ENCODE measurements around the gene CCNG1. TPM values are rescaled to one million over a fixed set of nuclear protein-coding genes. Genes with fewer than 3 reads are reported as not detected.

Gene CCNG1
- polyA plus RNA-seq, 1 experiment: 74.2 TPM

DNA sequence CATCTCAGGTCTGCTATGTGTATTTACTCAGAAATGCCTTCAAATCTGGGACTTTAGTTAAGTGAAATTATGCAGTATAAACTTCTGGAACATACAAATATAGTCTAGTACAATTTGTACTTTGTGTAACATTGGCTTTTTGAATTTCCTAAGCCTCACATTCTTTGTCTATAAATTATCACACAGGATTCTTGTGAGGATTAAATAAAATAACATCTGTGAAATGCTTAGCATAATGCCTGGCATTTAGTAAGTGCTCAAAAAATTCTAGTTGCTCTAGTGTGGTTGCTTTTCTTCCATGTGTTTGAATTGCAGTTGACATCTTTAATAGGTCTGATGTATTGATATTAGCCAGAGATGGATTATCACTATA is 25.7 kb downstream of the CCNG1 start:
- no peak for DNase-seq (ENCODE audit: low read depth)
- TF ChIP-seq, protein P1, sequence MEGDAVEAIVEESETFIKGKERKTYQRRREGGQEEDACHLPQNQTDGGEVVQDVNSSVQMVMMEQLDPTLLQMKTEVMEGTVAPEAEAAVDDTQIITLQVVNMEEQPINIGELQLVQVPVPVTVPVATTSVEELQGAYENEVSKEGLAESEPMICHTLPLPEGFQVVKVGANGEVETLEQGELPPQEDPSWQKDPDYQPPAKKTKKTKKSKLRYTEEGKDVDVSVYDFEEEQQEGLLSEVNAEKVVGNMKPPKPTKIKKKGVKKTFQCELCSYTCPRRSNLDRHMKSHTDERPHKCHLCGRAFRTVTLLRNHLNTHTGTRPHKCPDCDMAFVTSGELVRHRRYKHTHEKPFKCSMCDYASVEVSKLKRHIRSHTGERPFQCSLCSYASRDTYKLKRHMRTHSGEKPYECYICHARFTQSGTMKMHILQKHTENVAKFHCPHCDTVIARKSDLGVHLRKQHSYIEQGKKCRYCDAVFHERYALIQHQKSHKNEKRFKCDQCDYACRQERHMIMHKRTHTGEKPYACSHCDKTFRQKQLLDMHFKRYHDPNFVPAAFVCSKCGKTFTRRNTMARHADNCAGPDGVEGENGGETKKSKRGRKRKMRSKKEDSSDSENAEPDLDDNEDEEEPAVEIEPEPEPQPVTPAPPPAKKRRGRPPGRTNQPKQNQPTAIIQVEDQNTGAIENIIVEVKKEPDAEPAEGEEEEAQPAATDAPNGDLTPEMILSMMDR (IDR thresholded peaks at IDR 0.05; ENCODE audit: insufficient read depth, low read depth, low read length): no peak
- CTCF ChIA-PET: interaction anchor here (0.6 kb wide), 1 partner anchor 8 kb away, joined by 3 read pairs; no protein-coding TSS in a partner anchor
- POLR2A ChIA-PET: no interaction called here
- H3K27me3 ChIP-seq (ENCODE audit: control insufficient read depth, insufficient read depth, low read length): no peaks in the 10 kb centered on the region
- H3K36me3 ChIP-seq (ENCODE audit: control insufficient read depth, insufficient read depth, low read length): no peaks in the 10 kb centered on the region
- no peak overlapping the region for H3K4me3 ChIP-seq (ENCODE audit: low read depth, low read length)

DNA sequence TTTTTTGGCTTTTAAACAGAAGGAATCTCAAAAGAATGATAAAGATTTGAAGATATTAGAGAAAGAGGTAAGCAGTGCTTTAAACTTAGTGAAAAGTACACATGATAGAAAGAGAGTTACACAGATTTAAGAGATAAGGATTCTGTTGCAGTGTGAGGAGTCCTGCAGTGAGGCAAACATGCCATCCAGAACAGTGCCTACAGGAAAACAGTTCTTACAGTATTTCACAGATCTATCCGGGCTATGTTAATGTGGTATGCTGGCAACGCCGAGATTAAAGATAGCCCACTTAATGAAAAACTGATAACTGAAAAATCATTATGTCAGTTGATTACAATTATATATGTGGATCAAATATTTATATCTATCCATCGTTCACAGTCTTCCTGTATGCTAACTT is 30.3 kb downstream of the CCNG1 start:
- ChIA-PET POLR2A (no interaction called here), CTCF (no interaction called here)
- no peak for DNase-seq (ENCODE audit: low read depth)
- Histone ChIP-seq H3K4me3 (ENCODE audit: low read depth, low read length) (no peak overlapping the region), H3K36me3 (ENCODE audit: control insufficient read depth, insufficient read depth, low read length) (no peaks in the 10 kb centered on the region), H3K27me3 (ENCODE audit: control insufficient read depth, insufficient read depth, low read length) (no peaks in the 10 kb centered on the region)
- TF ChIP-seq, protein P1 (IDR thresholded peaks at IDR 0.05; ENCODE audit: insufficient read depth, low read depth, low read length): no peak

DNA sequence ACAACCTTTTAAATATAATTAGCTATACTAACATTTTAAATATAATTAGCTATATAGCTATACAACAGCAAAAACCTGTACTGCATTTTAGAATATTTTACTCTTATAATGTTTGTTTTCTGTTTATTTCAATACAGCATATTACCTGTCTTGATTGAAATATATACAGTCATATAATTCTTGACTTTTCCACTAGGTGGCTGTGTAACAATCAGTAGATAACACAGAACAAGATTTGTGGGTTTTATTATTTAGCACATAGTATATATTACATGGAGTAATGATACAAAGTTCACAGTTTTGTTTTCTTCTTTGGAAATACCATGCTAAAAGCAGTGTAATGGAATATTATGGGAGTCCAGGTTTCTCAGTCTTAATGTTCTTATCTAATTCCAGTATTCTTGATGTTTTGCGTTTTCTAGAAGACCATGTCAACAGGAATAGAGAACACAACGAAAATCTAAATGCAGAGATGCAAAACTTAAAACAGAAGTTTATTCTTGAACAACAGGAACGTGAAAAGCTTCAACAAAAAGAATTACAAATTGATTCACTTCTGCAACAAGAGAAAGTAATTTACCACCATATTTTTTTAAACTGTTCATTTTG is 36.3 kb downstream of the CCNG1 start:
- ChIA-PET POLR2A (no interaction called here), CTCF (interaction anchor here (0.8 to 2.1 kb wide), 10 partner anchors 9 to 35 kb away, joined by 3 to 12 read pairs (median 6); partner anchors contain the start of genes HMMR, MAT2B and NUDCD2)
- Histone ChIP-seq H3K36me3 (ENCODE audit: control insufficient read depth, insufficient read depth, low read length) (no peaks in the 10 kb centered on the region), H3K4me3 (ENCODE audit: low read depth, low read length) (no peak overlapping the region), H3K27me3 (ENCODE audit: control insufficient read depth, insufficient read depth, low read length) (no peaks in the 10 kb centered on the region)
- TF ChIP-seq, protein P1 (IDR thresholded peaks at IDR 0.05; ENCODE audit: insufficient read depth, low read depth, low read length): peak; percentile 42; the same call in 1 of the 2 replicates
- DNase-seq (ENCODE audit: low read depth): no peak

DNA sequence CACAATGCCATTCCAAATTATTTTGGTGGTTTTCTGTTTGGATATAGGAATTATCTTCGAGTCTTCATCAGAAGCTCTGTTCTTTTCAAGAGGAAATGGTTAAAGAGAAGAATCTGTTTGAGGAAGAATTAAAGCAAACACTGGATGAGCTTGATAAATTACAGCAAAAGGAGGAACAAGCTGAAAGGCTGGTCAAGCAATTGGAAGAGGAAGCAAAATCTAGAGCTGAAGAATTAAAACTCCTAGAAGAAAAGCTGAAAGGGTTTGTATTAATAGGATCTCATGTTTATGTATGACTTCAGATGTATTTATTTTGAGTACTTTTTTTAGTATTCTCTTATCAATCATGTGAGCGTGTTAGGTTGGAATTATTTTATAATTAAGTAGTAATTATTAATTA is 38.0 kb downstream of the CCNG1 start:
- POLR2A ChIA-PET: no interaction called here
- Histone ChIP-seq H3K4me3 (ENCODE audit: low read depth, low read length) (no peak overlapping the region), H3K27me3 (ENCODE audit: control insufficient read depth, insufficient read depth, low read length) (no peaks in the 10 kb centered on the region), H3K36me3 (ENCODE audit: control insufficient read depth, insufficient read depth, low read length) (no peaks in the 10 kb centered on the region)
- TF ChIP-seq, protein P1 (IDR thresholded peaks at IDR 0.05; ENCODE audit: insufficient read depth, low read depth, low read length): no peak
- DNase-seq (ENCODE audit: low read depth): no peak
- CTCF ChIA-PET: interaction anchor here (0.7 to 1.4 kb wide), 3 partner anchors 9 to 30 kb away, joined by 3 read pairs; partner anchors contain the start of gene MAT2B

DNA sequence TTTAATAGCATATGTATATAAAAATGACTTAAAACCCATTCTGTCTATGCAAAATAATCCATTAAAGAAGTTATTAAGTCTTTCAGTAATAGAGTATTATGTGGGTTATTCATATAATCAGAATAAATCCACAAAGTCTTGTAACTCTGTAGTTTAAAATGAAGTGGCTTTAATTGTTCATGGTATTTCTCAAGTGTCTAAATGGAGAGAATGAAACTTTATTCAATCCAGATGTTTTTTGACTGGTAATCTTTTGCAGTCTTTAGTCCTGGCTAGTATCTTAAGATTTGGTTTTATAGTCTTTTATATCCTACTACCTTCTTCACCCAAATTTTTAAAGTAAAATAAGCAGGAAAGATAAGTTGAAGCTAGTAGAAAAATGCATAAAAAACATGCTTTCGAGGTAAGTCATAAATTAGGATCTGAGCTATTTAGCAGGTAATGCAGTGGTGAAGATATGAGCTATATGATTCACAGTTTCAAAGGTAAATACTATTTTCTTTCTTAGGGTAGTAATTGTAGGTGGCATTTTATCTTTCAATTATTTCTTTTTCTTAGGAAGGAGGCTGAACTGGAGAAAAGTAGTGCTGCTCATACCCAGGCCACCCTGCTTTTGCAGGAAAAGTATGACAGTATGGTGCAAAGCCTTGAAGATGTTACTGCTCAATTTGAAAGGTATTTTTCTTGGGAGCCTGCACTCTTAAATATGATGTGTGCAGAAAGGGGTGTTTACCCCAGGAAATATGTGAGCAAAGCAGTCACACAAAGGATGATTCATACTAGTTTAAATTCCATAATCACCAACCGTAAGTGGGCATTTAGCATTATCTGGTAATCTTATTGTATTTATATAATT is 41.0 kb downstream of the CCNG1 start:
- Histone ChIP-seq H3K36me3 (ENCODE audit: control insufficient read depth, insufficient read depth, low read length) (no peaks in the 10 kb centered on the region), H3K27me3 (ENCODE audit: control insufficient read depth, insufficient read depth, low read length) (no peaks in the 10 kb centered on the region), H3K4me3 (ENCODE audit: low read depth, low read length) (no peak overlapping the region)
- TF ChIP-seq, protein P1 (IDR thresholded peaks at IDR 0.05; ENCODE audit: insufficient read depth, low read depth, low read length): no peak
- DNase-seq (ENCODE audit: low read depth): no peak
- ChIA-PET POLR2A (no interaction called here), CTCF (interaction anchor here (1.0 kb wide), 1 partner anchor 11 kb away, joined by 3 read pairs; no protein-coding TSS in a partner anchor)
